RWPE1 (cell line): ENCODE measurements around the gene ABHD12B.

Experiments used
- CTCF ChIA-PET: fragments of 350-600 bp; sonication (Branson Sonifier 250); formaldehyde crosslinking; extraction: SDS; loops from one replicate; lab custom pipeline; 2021; lab: Yijun Ruan, JAX
- POLR2A ChIA-PET: fragments of 400-600 bp; formaldehyde crosslinking; extraction: SDS; loops from one replicate; lab custom pipeline; 2020; ENCODE audit warnings: antibody characterized with exemption; ENCODE audit not compliant: low non-redundant PET; lab: Yijun Ruan, JAX
- DNase-seq: peaks from one replicate; pipeline ENCODE4 v3.0.0; 2012; ENCODE audit warnings: low spot score
- H3K27ac ChIP-seq: fragments of 450-650 bp; 2 replicates; pipeline ENCODE4 v1.5.1; 2017
- CTCF ChIP-seq: fragments of 450-650 bp; conservative IDR thresholded peaks from 2 replicates; pipeline ENCODE4 v1.5.1; 2017; ENCODE audit warnings: low read depth, mild to moderate bottlenecking

The ABHD12B gene

DNA sequence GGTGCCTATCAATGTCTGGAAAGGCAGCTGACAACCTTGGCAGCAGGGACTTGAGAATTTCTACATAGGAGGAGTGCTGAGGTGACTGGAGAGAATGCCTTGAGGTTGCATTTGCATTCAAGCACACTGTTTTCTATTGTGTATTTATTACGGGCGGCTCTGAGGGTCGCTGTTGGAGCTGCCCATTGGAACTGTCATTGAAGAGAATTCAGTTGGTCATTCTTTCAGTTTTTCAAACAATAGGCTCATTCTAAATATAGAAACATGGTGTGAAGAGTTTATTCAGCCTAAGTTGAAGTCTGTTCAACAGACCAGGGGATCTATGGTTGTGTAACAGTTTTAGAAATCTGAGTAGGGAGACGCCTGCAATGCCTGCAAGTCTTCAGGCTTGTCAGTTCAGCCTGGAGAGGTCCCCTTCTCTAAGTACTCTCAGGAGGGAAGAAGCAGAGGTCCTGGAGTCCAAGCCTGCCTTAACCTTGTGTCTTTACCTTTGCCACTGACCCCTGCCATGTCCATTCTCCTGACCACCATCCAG, 9.8 kb upstream of the ABHD12B start:
- H3K27ac ChIP-seq: no peak overlapping the region
- DNase-seq: no peak
- no peak for TF ChIP-seq CTCF
- POLR2A ChIA-PET: no interaction called here
- CTCF ChIA-PET: interaction anchor here (0.6 kb wide), 1 partner anchor 79 kb away, joined by 4 read pairs; no protein-coding TSS in a partner anchor

GRCh38 chr14:50864237-50864636, 7.6 kb upstream of the ABHD12B start:
- POLR2A ChIA-PET: no interaction called here
- no peak for DNase-seq
- TF ChIP-seq CTCF: no peak
- CTCF ChIA-PET: interaction anchor here (0.5 to 0.8 kb wide), 3 partner anchors 245 to 1279 kb away, joined by 3 to 4 read pairs (median 4); no protein-coding TSS in a partner anchor
- no peak overlapping the region for H3K27ac ChIP-seq

- POLR2A ChIA-PET: no interaction called here
- DNase-seq: no peak
- CTCF ChIA-PET: interaction anchor here (0.5 kb wide), 1 partner anchor 95 kb away, joined by 3 read pairs; no protein-coding TSS in a partner anchor
- H3K27ac ChIP-seq: no peak overlapping the region
- TF ChIP-seq CTCF: no peak
Observed at GRCh38 chr14:50864946-50865345, 6.9 kb upstream of the ABHD12B start.

GRCh38 chr14:50865391-50866076, 6.3 kb upstream of the ABHD12B start:
- DNase-seq: no peak
- ChIA-PET CTCF (interaction anchor here (0.5 kb wide), 2 partner anchors 46 to 96 kb away, joined by 3 read pairs; no protein-coding TSS in a partner anchor), POLR2A (no interaction called here)
- TF ChIP-seq CTCF: no peak
- no peak overlapping the region for H3K27ac ChIP-seq

GRCh38 chr14:50871228-50871627, 625 bp upstream of the ABHD12B start:
- TF ChIP-seq CTCF: no peak
- no peak for DNase-seq
- CTCF ChIA-PET: interaction anchor here (0.8 kb wide), 1 partner anchor 11 kb away, joined by 3 read pairs; no protein-coding TSS in a partner anchor
- POLR2A ChIA-PET: no interaction called here
- no peak overlapping the region for H3K27ac ChIP-seq

DNA sequence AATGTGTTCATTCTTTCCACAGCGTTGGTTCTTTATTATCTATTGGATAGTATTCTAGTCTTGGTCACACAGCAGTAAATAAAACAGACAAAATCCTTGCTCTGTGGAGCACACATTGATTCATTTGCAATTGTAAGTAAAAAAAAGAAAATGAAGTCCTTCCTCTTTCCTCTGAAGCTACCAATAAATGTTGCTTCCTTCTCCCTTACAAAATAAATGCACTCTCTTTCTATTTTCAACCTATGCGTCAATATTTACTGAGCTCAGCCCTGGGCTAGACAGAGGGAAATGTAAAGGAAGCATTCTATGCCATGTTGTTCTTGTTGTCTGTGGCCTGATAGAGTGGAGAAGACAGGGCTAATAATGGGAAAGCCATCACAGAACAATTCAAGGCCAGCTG, 2.9 kb downstream of the ABHD12B start:
- TF ChIP-seq CTCF: no peak
- DNase-seq: no peak
- H3K27ac ChIP-seq: no peak overlapping the region
- ChIA-PET POLR2A (no interaction called here), CTCF (interaction anchor here (0.7 kb wide), 1 partner anchor 15 kb away, joined by 3 read pairs; no protein-coding TSS in a partner anchor)
